WTC11 (cell line): ENCODE data around the gene PPP2R2C. TPM values are rescaled to one million over a fixed set of nuclear protein-coding genes. Genes with fewer than 3 reads are reported as not detected.

Source experiments
- ATAC-seq: fragments of 200-7000 bp; cut with Tn5 transposase; 2 replicates; pipeline ENCODE4 v1.10.0; 2021; ENCODE audit warnings: mild to moderate bottlenecking, moderate library complexity
- Bru-seq: library from RNA; stranded (reverse); fragments of 400-500 nt; gene quantifications from one replicate; lab custom pipeline; 2021; lab: Mats Ljungman, UMichigan
- CTCF ChIA-PET: fragments of 300-600 bp; sonication (Branson Sonifier 250); formaldehyde crosslinking; loops from one replicate; lab custom pipeline; 2021; ENCODE audit warnings: antibody characterized with exemption; lab: Charles Lee
- POLR2A ChIA-PET: fragments of 350-600 bp; sonication (Branson Sonifier 250); formaldehyde crosslinking; loops from one replicate; lab custom pipeline; 2021; ENCODE audit warnings: antibody characterized with exemption; lab: Charles Lee
- DNase-seq: peaks from one replicate; pipeline ENCODE4 v3.0.0; 2021; ENCODE audit warnings: low spot score
- H3K27ac Mint-ChIP-seq: 2 replicates; pipeline ENCODE4 v1.8.0; 2021; ENCODE audit warnings: mixed read lengths
- H3K27me3 Mint-ChIP-seq: 2 replicates; pipeline ENCODE4 v1.8.0; 2021; ENCODE audit warnings: low read depth, mild to moderate bottlenecking, moderate library complexity, mixed read lengths
- H3K36me3 Mint-ChIP-seq: 2 replicates; pipeline ENCODE4 v1.8.0; 2021; ENCODE audit warnings: mixed read lengths
- H3K4me1 Mint-ChIP-seq: 2 replicates; pipeline ENCODE4 v1.8.0; 2022; ENCODE audit warnings: mixed read lengths
- H3K4me3 Mint-ChIP-seq: 2 replicates; pipeline ENCODE4 v1.8.0; 2021; ENCODE audit warnings: mild to moderate bottlenecking, moderate library complexity, mixed read lengths
- H3K9me3 Mint-ChIP-seq: 2 replicates; pipeline ENCODE4 v1.8.0; 2021; ENCODE audit warnings: mixed read lengths
- ATF1 ChIP-seq: sonication (generic); formaldehyde crosslinking; IDR thresholded peaks from 2 replicates; pipeline ENCODE4 v1.8.1; 2023; ENCODE audit warnings: mild to moderate bottlenecking, moderate library complexity, missing genetic modification reagents
- CBFB ChIP-seq: sonication (generic); formaldehyde crosslinking; IDR thresholded peaks from 2 replicates; pipeline ENCODE4 v1.8.1; 2022; ENCODE audit warnings: mild to moderate bottlenecking, low read depth, missing genetic modification reagents
- CREM ChIP-seq: sonication (generic); formaldehyde crosslinking; IDR thresholded peaks from 2 replicates; pipeline ENCODE4 v1.8.1; 2022; ENCODE audit warnings: mild to moderate bottlenecking, missing genetic modification reagents, moderate library complexity
- FOXJ3 ChIP-seq: sonication (generic); formaldehyde crosslinking; IDR thresholded peaks from 2 replicates; pipeline ENCODE4 v1.9.0; 2021; ENCODE audit warnings: missing genetic modification reagents, mild to moderate bottlenecking, borderline replicate concordance
- GABPB1 ChIP-seq: sonication (generic); formaldehyde crosslinking; IDR thresholded peaks from 2 replicates; pipeline ENCODE4 v1.8.1; 2023; ENCODE audit warnings: mild to moderate bottlenecking, missing genetic modification reagents
- KAT7 ChIP-seq: sonication (generic); formaldehyde crosslinking; IDR thresholded peaks from 2 replicates; pipeline ENCODE4 v1.8.1; 2023; ENCODE audit warnings: missing genetic modification reagents, mild to moderate bottlenecking, borderline replicate concordance
- MYBL2 ChIP-seq: sonication (generic); formaldehyde crosslinking; IDR thresholded peaks from 2 replicates; pipeline ENCODE4 v1.8.1; 2023; ENCODE audit warnings: mild to moderate bottlenecking, moderate library complexity, missing genetic modification reagents
- NFE2L1 ChIP-seq: sonication (generic); formaldehyde crosslinking; IDR thresholded peaks from 2 replicates; pipeline ENCODE4 v1.8.1; 2023; ENCODE audit warnings: missing genetic modification reagents
- PRRX2 ChIP-seq: fragments of 250-450 bp; sonication (Bioruptor Pico); IDR thresholded peaks from 2 replicates; pipeline ENCODE4 v1.8.0; 2021; ENCODE audit warnings: mild to moderate bottlenecking
- SOX15 ChIP-seq: fragments of 250-450 bp; sonication (Bioruptor Pico); IDR thresholded peaks from 2 replicates; pipeline ENCODE4 v1.9.0; 2021; ENCODE audit warnings: mild to moderate bottlenecking
- SP1 ChIP-seq: sonication (generic); formaldehyde crosslinking; conservative IDR thresholded peaks from 2 replicates; pipeline ENCODE4 v1.8.1; 2022; ENCODE audit warnings: missing genetic modification reagents
- TCF7 ChIP-seq: sonication (generic); formaldehyde crosslinking; IDR thresholded peaks from 2 replicates; pipeline ENCODE4 v1.8.0; 2022; ENCODE audit warnings: mild to moderate bottlenecking, low read depth, missing genetic modification reagents, moderate library complexity
- ZNF121 ChIP-seq: sonication (generic); formaldehyde crosslinking; IDR thresholded peaks from 2 replicates; pipeline ENCODE4 v1.8.0; 2023; ENCODE audit warnings: missing genetic modification reagents
- ZNF219 ChIP-seq: sonication (generic); formaldehyde crosslinking; IDR thresholded peaks from 2 replicates; pipeline ENCODE4 v1.8.0; 2023; ENCODE audit warnings: missing genetic modification reagents, mild to moderate bottlenecking, borderline replicate concordance
- ZNF263 ChIP-seq: sonication (generic); formaldehyde crosslinking; IDR thresholded peaks from 2 replicates; pipeline ENCODE4 v1.8.1; 2022; ENCODE audit warnings: low read depth, mild to moderate bottlenecking, moderate library complexity, missing genetic modification reagents
- ZNF317 ChIP-seq: sonication (generic); formaldehyde crosslinking; IDR thresholded peaks from 2 replicates; pipeline ENCODE4 v1.8.1; 2023; ENCODE audit warnings: low read depth, mild to moderate bottlenecking, moderate library complexity, missing genetic modification reagents, borderline replicate concordance
- ZNF416 ChIP-seq: fragments of 250-450 bp; sonication (Bioruptor Pico); IDR thresholded peaks from 2 replicates; pipeline ENCODE4 v1.9.0; 2021; ENCODE audit warnings: mild to moderate bottlenecking, inconsistent platforms
- long read RNA-seq, 3 experiments: library from RNA in 1 of 3; library from capped mRNA in 1 of 3; library from polyadenylated mRNA in 1 of 3; unstranded in 2 of 3; stranded (forward) in 1 of 3; transcript quantifications; one replicate each; pipeline ENCODE4 v2.0.0, GENCODE V29; 2021
- total RNA-seq: library from RNA; stranded (reverse); gene quantifications from 3 replicates; pipeline ENCODE4 v1.2.3, GENCODE V29; 2021
- TF ChIP-seq, protein P1 (sequence below): sonication (generic); formaldehyde crosslinking; IDR thresholded peaks from 2 replicates; pipeline ENCODE4 v1.8.0; 2023; ENCODE audit warnings: missing genetic modification reagents, mild to moderate bottlenecking, borderline replicate concordance
- TF ChIP-seq, protein P2 (sequence below): sonication (generic); formaldehyde crosslinking; IDR thresholded peaks from 2 replicates; pipeline ENCODE4 v1.8.0; 2023; ENCODE audit warnings: missing genetic modification reagents
- TF ChIP-seq, protein P3 (sequence below): fragments of 250-450 bp; sonication (Bioruptor Pico); IDR thresholded peaks from 2 replicates; pipeline ENCODE4 v1.9.0; 2021; ENCODE audit warnings: mild to moderate bottlenecking
- TF ChIP-seq, protein P4 (sequence below): sonication (generic); formaldehyde crosslinking; IDR thresholded peaks from 2 replicates; pipeline ENCODE4 v1.8.1; 2022; ENCODE audit warnings: low read depth, missing genetic modification reagents, borderline replicate concordance

PPP2R2C gene
- total RNA-seq = 9.0 to 11.5 TPM (median 9.4 TPM) in 3 replicates
- Bru-seq, nascent RNA = percentile 32 among the genes with signal in this experiment
- long read RNA-seq, experiment 1, transcript PPP2R2C-203 (9 exons, 1,807 nt) = major isoform, 8 of 13 reads
- long read RNA-seq, experiment 1, partial matches to known transcripts = 1 of 13 reads
- long read RNA-seq, experiment 1, other reads (novel, unspliced or antisense) = 4 of 13 reads
- long read RNA-seq, experiment 2, partial matches to known transcripts = 2 of 11 reads
- long read RNA-seq, experiment 2, other reads (novel, unspliced or antisense) = 5 of 11 reads
- long read RNA-seq, experiment 3 = 0 reads

DNA sequence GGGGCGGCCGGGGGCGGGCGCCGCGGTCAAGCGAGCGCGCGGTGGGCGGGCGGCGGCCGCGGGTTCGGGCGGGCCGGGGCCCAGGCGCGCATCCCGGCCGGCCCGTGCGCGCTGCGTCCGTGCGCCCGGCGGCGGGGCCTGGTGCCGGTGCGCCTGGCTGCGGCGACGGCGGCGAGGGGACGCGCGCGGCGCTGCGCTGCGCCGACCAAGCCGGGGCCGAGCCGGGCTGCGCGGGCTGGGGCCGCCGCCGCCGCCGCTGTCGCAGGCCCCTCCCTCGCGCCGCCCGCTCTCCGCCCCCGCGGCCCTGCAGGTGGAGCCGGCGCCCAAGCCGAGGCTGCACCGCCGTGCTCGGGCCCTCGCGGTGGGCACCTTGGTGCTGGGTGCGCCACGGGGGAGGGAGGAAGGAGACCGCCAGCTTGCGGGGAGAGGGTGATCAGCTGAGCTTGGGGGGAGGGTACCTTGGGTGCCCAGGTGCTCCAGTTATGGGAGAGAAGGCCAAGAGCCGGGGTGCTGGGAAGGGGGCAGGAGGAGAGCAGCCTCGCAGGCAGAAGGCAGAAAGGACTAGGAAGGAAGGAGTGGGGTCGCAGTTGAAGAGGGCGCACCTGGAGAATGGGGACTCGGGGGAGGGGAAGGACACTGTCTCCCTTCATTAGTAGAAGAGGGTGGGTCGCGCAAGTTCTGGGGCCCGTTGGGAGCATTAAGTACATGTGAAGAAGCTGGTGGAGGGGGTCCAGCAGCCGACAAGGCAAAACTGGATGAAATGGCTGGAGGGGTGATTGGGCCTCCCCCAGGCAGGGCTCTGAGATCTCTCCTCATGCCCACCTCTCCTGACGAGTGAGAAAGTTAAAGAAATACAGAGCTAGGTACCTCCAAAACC, at the start of gene PPP2R2C:
PPP2R2C (minus strand) TSS at position 228 of the 877 bp plus-strand sequence. CDS start 385 bp downstream, outside the sequence.
- ChIA-PET CTCF (interaction anchor here (0.6 to 3.6 kb wide), 12 partner anchors 55 to 218 kb away, joined by 3 to 35 read pairs (median 4); no protein-coding TSS in a partner anchor), POLR2A (no interaction called here)
- Mint-ChIP-seq H3K27ac (no peak within 1 kb of the TSS), H3K4me3 (peak within 1 kb of the TSS; percentile 69), H3K36me3 (no peaks in the 10 kb centered on the region), H3K27me3 (peaks cover 66% of the 10 kb centered on the region), H3K4me1 (peaks cover 19% of the 10 kb centered on the region), H3K9me3 (no peaks in the 10 kb centered on the region; the same call in 1 of the 2 replicates)
- DNase-seq (peak; percentile 33), ATAC-seq (peak; percentile 66)
- TF ChIP-seq SP1 (CRISPR knock-in tag) (peak; percentile 25; the same call in 1 of the 2 replicates), ZNF121 (CRISPR knock-in tag) (no peak), ZNF263 (CRISPR knock-in tag) (no peak)
- TF ChIP-seq, protein P1, sequence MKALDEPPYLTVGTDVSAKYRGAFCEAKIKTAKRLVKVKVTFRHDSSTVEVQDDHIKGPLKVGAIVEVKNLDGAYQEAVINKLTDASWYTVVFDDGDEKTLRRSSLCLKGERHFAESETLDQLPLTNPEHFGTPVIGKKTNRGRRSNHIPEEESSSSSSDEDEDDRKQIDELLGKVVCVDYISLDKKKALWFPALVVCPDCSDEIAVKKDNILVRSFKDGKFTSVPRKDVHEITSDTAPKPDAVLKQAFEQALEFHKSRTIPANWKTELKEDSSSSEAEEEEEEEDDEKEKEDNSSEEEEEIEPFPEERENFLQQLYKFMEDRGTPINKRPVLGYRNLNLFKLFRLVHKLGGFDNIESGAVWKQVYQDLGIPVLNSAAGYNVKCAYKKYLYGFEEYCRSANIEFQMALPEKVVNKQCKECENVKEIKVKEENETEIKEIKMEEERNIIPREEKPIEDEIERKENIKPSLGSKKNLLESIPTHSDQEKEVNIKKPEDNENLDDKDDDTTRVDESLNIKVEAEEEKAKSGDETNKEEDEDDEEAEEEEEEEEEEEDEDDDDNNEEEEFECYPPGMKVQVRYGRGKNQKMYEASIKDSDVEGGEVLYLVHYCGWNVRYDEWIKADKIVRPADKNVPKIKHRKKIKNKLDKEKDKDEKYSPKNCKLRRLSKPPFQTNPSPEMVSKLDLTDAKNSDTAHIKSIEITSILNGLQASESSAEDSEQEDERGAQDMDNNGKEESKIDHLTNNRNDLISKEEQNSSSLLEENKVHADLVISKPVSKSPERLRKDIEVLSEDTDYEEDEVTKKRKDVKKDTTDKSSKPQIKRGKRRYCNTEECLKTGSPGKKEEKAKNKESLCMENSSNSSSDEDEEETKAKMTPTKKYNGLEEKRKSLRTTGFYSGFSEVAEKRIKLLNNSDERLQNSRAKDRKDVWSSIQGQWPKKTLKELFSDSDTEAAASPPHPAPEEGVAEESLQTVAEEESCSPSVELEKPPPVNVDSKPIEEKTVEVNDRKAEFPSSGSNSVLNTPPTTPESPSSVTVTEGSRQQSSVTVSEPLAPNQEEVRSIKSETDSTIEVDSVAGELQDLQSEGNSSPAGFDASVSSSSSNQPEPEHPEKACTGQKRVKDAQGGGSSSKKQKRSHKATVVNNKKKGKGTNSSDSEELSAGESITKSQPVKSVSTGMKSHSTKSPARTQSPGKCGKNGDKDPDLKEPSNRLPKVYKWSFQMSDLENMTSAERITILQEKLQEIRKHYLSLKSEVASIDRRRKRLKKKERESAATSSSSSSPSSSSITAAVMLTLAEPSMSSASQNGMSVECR (CRISPR knock-in tag) = no peak

DNA sequence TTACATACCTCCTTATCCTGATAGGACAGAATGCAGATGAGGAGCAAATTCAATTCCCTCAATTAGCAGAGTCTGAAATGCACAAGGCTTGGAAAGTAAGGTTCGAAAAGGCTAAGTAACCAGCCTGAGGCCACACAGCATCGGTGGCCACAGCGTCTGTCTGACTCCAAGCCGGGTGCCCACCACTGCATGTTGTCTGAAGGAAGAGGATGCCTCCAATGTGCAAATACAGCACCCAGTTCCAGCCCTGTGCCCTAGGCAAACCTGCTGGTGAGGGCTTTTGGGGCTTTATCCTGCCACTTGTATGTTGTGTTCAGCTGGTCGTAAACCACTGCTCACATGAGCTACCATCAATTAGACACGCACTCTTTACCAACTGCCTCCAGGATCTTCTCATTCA, 48.6 kb upstream of the PPP2R2C start:
- TF ChIP-seq ZNF317 (CRISPR knock-in tag) (no peak), TCF7 (CRISPR knock-in tag) (no peak), CBFB (CRISPR knock-in tag) (no peak), SOX15 (no peak)
- TF ChIP-seq, protein P2, sequence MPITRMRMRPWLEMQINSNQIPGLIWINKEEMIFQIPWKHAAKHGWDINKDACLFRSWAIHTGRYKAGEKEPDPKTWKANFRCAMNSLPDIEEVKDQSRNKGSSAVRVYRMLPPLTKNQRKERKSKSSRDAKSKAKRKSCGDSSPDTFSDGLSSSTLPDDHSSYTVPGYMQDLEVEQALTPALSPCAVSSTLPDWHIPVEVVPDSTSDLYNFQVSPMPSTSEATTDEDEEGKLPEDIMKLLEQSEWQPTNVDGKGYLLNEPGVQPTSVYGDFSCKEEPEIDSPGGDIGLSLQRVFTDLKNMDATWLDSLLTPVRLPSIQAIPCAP = no peak
- TF ChIP-seq, protein P3, sequence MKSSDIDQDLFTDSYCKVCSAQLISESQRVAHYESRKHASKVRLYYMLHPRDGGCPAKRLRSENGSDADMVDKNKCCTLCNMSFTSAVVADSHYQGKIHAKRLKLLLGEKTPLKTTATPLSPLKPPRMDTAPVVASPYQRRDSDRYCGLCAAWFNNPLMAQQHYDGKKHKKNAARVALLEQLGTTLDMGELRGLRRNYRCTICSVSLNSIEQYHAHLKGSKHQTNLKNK = no peak
- H3K4me1 Mint-ChIP-seq = peaks cover 2% of the 10 kb centered on the region
- ChIA-PET CTCF (interaction anchor here (0.9 to 1.7 kb wide), 2 partner anchors 25 to 47 kb away, joined by 3 to 9 read pairs; no protein-coding TSS in a partner anchor), POLR2A (no interaction called here)
- no peak overlapping the region for H3K27ac Mint-ChIP-seq
- no peaks in the 10 kb centered on the region for H3K27me3 Mint-ChIP-seq
- ATAC-seq = no peak
- no peak overlapping the region for H3K4me3 Mint-ChIP-seq
- no peaks in the 10 kb centered on the region for H3K36me3 Mint-ChIP-seq
- no peaks in the 10 kb centered on the region; the same call in 1 of the 2 replicates for H3K9me3 Mint-ChIP-seq
- no peak for DNase-seq

DNA sequence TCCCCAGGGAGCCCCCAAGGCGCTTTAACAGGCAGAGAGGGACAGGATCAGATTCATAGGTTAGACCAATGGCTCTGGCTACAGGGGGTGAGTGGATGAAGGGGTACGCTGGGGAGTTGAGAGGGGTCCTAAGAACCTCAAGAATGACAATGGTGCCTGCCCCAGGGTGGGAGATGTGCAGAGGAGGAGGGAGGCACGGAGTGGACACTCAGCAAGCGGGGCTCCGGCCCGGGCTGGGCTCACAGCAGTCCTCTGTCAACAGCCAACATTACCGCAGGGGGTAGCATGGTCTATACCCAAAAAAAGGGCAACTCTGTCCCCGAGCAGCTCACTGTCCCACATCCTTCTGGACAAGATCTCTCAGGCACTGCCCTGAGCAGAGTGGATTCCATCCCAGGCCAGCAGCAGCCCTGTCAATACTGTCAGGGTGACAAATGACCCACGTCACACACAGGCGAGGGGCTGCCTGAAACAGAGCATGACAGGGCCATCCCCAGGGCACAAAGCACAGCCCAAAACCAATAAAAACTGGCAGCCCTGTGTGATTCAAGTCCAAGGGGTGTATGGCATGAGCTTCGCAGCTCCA, 47.7 kb upstream of the PPP2R2C start:
- no peak for DNase-seq
- Mint-ChIP-seq H3K4me3 (no peak overlapping the region), H3K27me3 (no peaks in the 10 kb centered on the region), H3K36me3 (no peaks in the 10 kb centered on the region), H3K9me3 (no peaks in the 10 kb centered on the region; the same call in 1 of the 2 replicates), H3K27ac (no peak overlapping the region), H3K4me1 (no peaks in the 10 kb centered on the region)
- ChIA-PET CTCF (no interaction called here), POLR2A (no interaction called here)
- ATAC-seq = no peak
- TF ChIP-seq CBFB (CRISPR knock-in tag) (no peak), KAT7 (CRISPR knock-in tag) (no peak), ZNF263 (CRISPR knock-in tag) (no peak), ZNF416 (no peak), ZNF219 (CRISPR knock-in tag) (no peak), MYBL2 (CRISPR knock-in tag) (no peak), CREM (CRISPR knock-in tag) (no peak), ATF1 (no peak), FOXJ3 (CRISPR knock-in tag) (no peak), GABPB1 (no peak), PRRX2 (CRISPR knock-in tag) (no peak), NFE2L1 (CRISPR knock-in tag) (no peak)
- TF ChIP-seq, protein P4, sequence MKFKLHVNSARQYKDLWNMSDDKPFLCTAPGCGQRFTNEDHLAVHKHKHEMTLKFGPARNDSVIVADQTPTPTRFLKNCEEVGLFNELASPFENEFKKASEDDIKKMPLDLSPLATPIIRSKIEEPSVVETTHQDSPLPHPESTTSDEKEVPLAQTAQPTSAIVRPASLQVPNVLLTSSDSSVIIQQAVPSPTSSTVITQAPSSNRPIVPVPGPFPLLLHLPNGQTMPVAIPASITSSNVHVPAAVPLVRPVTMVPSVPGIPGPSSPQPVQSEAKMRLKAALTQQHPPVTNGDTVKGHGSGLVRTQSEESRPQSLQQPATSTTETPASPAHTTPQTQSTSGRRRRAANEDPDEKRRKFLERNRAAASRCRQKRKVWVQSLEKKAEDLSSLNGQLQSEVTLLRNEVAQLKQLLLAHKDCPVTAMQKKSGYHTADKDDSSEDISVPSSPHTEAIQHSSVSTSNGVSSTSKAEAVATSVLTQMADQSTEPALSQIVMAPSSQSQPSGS (CRISPR knock-in tag) = no peak
